Activated CD4-positive, alpha-beta memory T cell treated with anti-CD3 and anti-CD28 coated beads for 36 hours (primary cell): Measurements from ENCODE around the gene HOXA3. TPM values are rescaled to one million over a fixed set of nuclear protein-coding genes. Genes with fewer than 3 reads are reported as not detected.
A peak's percentile ranks its signal among the peaks of the same experiment; 100 is the strongest.

Experiments
- CTCF ChIA-PET: fragments of 350-600 bp; sonication (Branson Sonifier 250); formaldehyde crosslinking; loops from one replicate; lab custom pipeline; 2021; ENCODE audit warnings: antibody characterized with exemption, inconsistent platforms; lab: Charles Lee
- POLR2A ChIA-PET: fragments of 350-600 bp; sonication (Branson Sonifier 250); formaldehyde crosslinking; loops from one replicate; lab custom pipeline; 2021; ENCODE audit warnings: antibody characterized with exemption; lab: Charles Lee
- DNase-seq: peaks from one replicate; pipeline ENCODE4 v3.0.0-alpha.2; 2020
- H3K27ac Mint-ChIP-seq: one replicate; pipeline ENCODE4 v1.8.0; 2021; ENCODE audit warnings: mixed read lengths
- H3K27me3 Mint-ChIP-seq: one replicate; pipeline ENCODE4 v1.8.0; 2021; ENCODE audit warnings: mixed read lengths
- H3K36me3 Mint-ChIP-seq: one replicate; pipeline ENCODE4 v1.8.0; 2021; ENCODE audit warnings: mixed read lengths
- H3K4me1 Mint-ChIP-seq: one replicate; pipeline ENCODE4 v1.8.0; 2021; ENCODE audit warnings: low read depth, mixed read lengths
- H3K4me3 Mint-ChIP-seq: one replicate; pipeline ENCODE4 v1.8.0; 2021; ENCODE audit warnings: mild to moderate bottlenecking, mixed read lengths
- H3K9me3 Mint-ChIP-seq: one replicate; pipeline ENCODE4 v1.8.0; 2021; ENCODE audit warnings: mixed read lengths
- intact Hi-C: fragments of 100-400 bp; cut with micrococcal nuclease; formaldehyde crosslinking; loops from one replicate; pipeline ENCODE4 v1.15.1; 2023
- total RNA-seq, 2 experiments: library from RNA; stranded (reverse); gene quantifications; one replicate each; pipeline ENCODE4 v1.2.3, GENCODE V29; 2021

Gene HOXA3
- total RNA-seq, 2 experiments from 2014 or later, result not detected

DNA sequence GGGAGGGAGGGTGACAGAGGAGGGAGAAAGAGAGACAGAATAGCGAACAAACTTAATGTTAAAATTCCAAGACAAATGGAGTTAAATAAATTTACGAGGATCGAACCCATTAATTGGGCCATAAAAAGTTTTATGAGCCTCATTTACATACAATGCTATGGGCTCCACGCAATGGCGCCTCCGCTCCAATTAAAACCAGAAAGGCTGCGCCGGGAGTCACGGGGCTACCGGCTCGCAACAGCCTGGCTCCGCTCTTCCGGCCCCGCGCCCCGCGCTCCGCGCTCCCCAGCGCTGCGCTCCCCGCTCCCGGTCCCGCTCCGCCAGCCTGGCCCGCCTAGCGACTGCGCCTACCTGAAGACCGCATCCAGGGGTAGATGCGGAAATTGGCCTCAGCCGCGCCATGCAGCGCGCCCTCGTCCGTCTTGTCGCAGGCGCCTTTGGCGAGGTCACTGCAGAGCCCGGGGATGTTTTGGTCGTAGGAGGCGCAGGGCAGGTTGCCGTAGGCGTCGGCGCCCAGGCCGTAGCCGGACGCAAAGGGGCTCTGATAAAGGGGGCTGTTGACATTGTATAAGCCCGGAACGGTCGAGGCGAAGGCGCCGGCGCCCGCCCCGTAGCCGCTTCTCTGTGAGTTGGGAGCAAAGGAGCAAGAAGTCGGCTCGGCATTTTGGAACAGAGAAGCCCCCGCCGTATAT, 3.6 kb upstream of the HOXA3 start:
- H3K9me3 Mint-ChIP-seq, result no peaks in the 10 kb centered on the region
- ChIA-PET POLR2A (no interaction called here), CTCF (interaction anchor here (0.7 to 0.8 kb wide), 2 partner anchors 18 to 474 kb away, joined by 3 read pairs; partner anchors contain the start of gene HOXA10)
- H3K4me1 Mint-ChIP-seq, result peaks cover 50% of the 10 kb centered on the region
- peaks cover 4% of the 10 kb centered on the region for H3K36me3 Mint-ChIP-seq
- no peak for DNase-seq
- peak overlapping the region; percentile 46 for H3K4me3 Mint-ChIP-seq
- peak overlapping the region; percentile 33 for H3K27ac Mint-ChIP-seq
- intact Hi-C loops, result loop anchor here (2.0 to 10.0 kb wide), 2 partner anchors 17 to 861 kb away; partner anchors contain the start of gene SNX10
- H3K27me3 Mint-ChIP-seq, result peaks cover 88% of the 10 kb centered on the region

DNA sequence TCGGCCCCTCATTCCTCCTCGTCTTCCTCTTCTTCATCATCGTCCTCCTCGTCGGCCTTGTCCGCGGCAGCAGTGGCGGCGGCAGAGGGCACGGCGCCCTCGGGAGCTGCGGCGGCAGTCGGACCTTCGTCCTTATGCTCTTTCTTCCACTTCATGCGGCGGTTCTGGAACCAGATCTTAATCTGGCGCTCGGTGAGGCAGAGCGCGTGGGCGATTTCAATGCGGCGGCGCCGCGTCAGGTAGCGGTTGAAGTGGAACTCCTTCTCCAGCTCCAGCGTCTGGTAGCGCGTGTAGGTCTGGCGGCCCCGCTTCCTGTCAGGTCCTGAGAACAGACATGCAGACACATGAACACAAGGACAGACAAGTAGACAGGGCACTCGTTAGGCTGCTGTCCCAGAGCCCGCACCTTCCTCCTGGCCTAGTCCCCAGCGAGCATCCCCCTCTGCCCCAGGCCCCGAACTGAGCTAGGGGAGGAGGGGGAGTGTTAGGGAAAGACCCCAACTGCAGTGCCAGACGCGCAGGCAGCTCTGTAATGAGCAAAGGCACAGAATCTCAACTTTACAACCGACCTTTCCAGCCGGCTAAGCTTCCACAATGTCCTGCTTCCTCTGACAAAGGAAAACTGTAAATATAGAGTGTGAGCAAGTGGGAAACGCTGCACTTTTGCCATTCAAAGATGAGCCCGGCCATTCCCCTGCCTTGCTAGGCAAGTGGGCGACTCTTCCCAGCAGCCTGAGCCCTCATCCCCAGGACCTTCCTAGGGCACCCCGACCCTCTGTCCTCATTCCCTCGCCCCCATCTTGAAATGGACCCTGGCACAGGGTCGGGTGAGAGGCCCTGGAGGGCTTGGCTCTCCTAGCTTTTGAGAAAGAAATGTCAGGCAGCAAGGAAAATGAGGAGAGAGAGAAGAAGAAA, 2.8 kb upstream of the HOXA3 start:
- H3K36me3 Mint-ChIP-seq, result peaks cover 4% of the 10 kb centered on the region
- POLR2A ChIA-PET, result no interaction called here
- H3K27ac Mint-ChIP-seq, result peak overlapping the region; percentile 33
- DNase-seq, result peak; percentile 59
- peak overlapping the region; percentile 43 for H3K4me3 Mint-ChIP-seq
- H3K4me1 Mint-ChIP-seq, result peaks cover 53% of the 10 kb centered on the region
- H3K9me3 Mint-ChIP-seq, result no peaks in the 10 kb centered on the region
- intact Hi-C loops, result loop anchor here (2.0 to 10.0 kb wide), 3 partner anchors 18 to 860 kb away; partner anchors contain the start of genes HOXA11 and SNX10
- CTCF ChIA-PET, result interaction anchor here (2.0 kb wide), 1 partner anchor 473 kb away, joined by 5 read pairs; no protein-coding TSS in a partner anchor
- H3K27me3 Mint-ChIP-seq, result peaks cover 90% of the 10 kb centered on the region

DNA sequence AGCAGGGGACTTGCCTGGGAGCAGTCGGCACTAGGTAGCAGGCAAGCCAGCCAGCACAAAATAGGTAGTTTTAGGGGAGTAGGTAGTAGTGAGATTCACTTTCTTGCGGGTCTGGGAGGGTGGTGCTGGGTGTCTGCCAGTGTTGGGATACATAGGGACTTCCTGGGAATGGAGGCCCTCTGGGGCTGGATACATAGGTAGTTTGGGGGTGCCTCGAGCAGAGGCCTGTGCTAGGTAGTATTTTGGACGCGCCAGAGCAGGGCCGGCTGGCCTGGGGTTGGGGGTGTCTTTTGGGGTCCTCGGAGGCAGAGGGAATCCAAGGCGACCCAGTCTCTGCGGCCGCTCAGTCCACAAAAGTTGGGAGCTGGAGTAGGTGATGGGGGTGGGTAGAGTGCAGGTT, 2.0 kb upstream of the HOXA3 start:
- Mint-ChIP-seq H3K4me1 (peaks cover 53% of the 10 kb centered on the region), H3K27ac (no peak overlapping the region), H3K27me3 (peaks cover 89% of the 10 kb centered on the region), H3K36me3 (peaks cover 4% of the 10 kb centered on the region), H3K9me3 (no peaks in the 10 kb centered on the region), H3K4me3 (peak overlapping the region; percentile 6)
- ChIA-PET POLR2A (no interaction called here), CTCF (interaction anchor here (2.0 kb wide), 1 partner anchor 472 kb away, joined by 5 read pairs; no protein-coding TSS in a partner anchor)
- no peak for DNase-seq
- intact Hi-C loops, result loop anchor here (2.0 to 10.0 kb wide), 3 partner anchors 18 to 860 kb away; partner anchors contain the start of genes HOXA11 and SNX10

DNA sequence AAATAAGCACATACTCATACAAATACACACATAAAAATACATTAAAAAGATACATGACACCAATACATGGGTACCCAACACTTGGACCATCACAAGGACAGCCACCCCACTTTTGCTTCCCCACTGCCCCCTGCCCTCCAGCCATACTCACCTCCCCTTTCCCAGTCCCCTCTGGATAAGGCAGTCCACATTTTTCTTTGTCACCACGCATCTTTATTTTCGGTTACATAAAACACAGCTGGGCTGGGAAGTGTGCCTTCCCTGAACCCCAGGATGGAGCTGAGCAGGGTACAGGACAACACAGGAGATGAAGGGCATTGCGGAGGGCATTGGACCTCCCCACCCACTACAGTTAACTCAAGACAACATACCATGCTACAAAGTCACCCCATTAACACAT, 1.1 kb upstream of the HOXA3 start:
- DNase-seq, result no peak
- CTCF ChIA-PET, result interaction anchor here (0.7 to 2.0 kb wide), 3 partner anchors 26 to 471 kb away, joined by 3 to 5 read pairs (median 4); no protein-coding TSS in a partner anchor
- Mint-ChIP-seq H3K9me3 (no peaks in the 10 kb centered on the region), H3K36me3 (peaks cover 4% of the 10 kb centered on the region), H3K4me1 (peaks cover 50% of the 10 kb centered on the region), H3K27me3 (peaks cover 85% of the 10 kb centered on the region), H3K4me3 (no peak overlapping the region), H3K27ac (no peak overlapping the region)
- POLR2A ChIA-PET, result no interaction called here
- intact Hi-C loops, result loop anchor here (5.0 to 10.0 kb wide), 2 partner anchors 34 to 859 kb away; partner anchors contain the start of genes HOXA11 and SNX10

DNA sequence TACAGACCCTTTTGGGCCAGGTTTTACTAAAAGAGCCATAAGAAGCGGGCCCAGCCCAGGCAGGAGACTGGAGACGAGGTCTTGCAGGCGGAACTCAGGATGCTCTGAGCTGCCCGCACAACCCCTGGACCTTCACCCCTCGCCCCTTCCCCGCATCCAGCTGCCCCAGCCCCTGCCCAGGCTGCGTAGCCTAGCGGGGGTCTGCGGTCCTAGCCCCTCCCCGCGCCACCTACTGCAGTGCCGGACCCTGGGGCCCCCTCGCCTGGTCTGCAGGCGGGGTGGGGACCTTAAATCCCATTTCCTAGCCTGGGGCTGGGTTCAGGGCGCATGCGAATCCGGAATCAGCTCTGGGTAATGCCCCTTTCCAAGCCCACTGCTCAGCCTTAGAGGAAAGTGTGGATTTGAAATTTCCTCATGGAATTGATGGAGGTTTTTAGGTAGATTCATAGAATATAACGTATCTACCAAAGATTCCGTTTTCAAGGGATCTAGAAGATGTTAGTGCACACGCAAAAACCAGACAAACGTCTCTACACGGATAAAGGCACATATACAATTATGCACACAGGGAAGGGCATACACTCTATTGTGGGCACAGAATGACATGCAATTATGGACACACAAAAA, 546 bp upstream of the HOXA3 start:
- intact Hi-C loops, result loop anchor here (5.0 to 10.0 kb wide), 2 partner anchors 34 to 858 kb away; partner anchors contain the start of genes HOXA11 and SNX10

DNA sequence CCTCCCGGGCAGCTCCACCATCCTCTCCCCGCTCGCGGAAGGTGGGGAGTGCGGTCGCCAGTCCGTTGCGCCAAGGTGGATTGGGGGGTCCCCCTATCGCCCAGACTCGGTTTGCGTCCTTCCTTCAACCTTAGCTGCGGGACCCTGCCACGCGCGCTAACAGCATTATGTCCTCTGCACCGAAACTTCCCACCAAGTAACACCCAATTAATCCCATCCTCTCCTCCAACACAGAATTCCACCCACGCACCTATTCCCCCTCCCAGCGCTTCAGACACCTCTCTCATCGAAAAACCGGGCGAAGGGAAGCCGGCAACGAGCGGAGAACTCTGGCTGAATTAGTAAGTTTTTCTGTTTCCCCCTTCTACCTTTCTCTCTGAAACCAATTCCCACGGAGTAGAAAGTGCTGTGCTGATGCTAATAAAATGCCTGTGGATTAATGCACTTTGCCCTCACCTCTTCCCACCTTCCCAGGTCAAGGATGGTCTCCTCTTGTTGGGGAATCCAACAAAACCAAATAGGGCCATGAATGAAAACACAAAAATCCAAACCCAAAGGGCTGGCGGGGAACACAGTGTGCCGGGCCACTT, 947 bp downstream of the HOXA3 start:
- Mint-ChIP-seq H3K4me1 (peaks cover 43% of the 10 kb centered on the region), H3K4me3 (peak overlapping the region; percentile 52), H3K27me3 (peaks cover 85% of the 10 kb centered on the region), H3K36me3 (peaks cover 2% of the 10 kb centered on the region), H3K27ac (no peak overlapping the region), H3K9me3 (no peaks in the 10 kb centered on the region)
- CTCF ChIA-PET, result interaction anchor here (0.9 to 5.2 kb wide), 18 partner anchors 8 to 623 kb away, joined by 3 to 72 read pairs (median 6); partner anchors contain the start of genes HOXA1 and HOXA9
- DNase-seq, result no peak
- POLR2A ChIA-PET, result no interaction called here
- intact Hi-C loops, result loop anchor here (2.0 to 10.0 kb wide), 3 partner anchors 13 to 857 kb away; partner anchors contain the start of genes HOXA11, HOXA9 and SNX10

More for the DNA sequence above, 546 bp upstream of the HOXA3 start:
- no peak for DNase-seq
- H3K27me3 Mint-ChIP-seq, result peaks cover 85% of the 10 kb centered on the region
- peaks cover 4% of the 10 kb centered on the region for H3K36me3 Mint-ChIP-seq
- ChIA-PET POLR2A (no interaction called here), CTCF (interaction anchor here (1.3 to 5.2 kb wide), 2 partner anchors 11 to 43 kb away, joined by 4 to 72 read pairs; partner anchors contain the start of gene HOXA9)
- no peak overlapping the region for H3K27ac Mint-ChIP-seq
- H3K4me3 Mint-ChIP-seq, result no peak overlapping the region
- H3K4me1 Mint-ChIP-seq, result peaks cover 53% of the 10 kb centered on the region
- H3K9me3 Mint-ChIP-seq, result no peaks in the 10 kb centered on the region

DNA sequence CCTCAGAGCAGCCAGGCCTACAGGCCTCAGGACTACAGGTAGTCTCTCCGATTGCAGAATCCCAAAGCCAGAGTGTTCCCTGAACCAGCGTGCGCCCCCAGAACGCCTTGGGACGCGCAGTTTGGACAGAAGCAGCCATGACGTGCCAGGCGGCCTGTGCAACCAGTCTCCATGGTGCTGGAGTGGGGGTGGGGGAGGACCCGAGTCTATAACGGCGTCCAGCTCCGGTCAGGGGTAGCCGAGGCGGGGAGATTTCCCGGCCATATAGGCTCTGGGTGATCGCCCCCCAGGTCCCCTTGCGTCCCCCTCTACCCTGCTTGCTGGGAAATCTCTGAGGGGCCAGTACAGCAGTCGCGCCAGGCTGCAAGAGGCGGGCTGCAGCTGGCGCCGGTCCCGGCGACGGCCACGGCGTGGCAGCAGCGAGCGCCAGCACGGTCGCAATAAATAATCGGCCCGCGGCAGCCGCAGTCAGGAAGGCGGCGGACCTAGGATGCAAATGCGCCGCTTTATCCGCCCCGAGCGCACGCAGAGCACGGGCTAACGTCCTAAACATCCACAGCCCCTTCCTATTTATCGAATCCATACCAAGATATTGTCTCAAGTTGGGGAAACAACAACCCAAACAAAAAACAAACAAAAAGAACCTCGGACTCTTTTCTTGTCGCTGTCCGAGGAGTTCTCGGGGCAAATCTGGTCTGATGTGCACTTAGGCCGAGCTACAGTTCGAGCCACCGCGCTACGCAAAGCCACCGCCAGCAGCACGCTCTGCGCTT, 1.6 kb downstream of the HOXA3 start:
- ChIA-PET CTCF (interaction anchor here (0.6 to 5.2 kb wide), 21 partner anchors 9 to 1894 kb away, joined by 3 to 72 read pairs (median 6); partner anchors contain the start of genes EVX1, HOXA1 and HOXA9), POLR2A (interaction anchor here (1.2 to 2.2 kb wide), 2 partner anchors 52 to 57 kb away, joined by 4 read pairs; no protein-coding TSS in a partner anchor)
- H3K4me3 Mint-ChIP-seq, result peak overlapping the region; percentile 52
- H3K4me1 Mint-ChIP-seq, result peaks cover 38% of the 10 kb centered on the region
- intact Hi-C loops, result loop anchor here (2.0 to 10.0 kb wide), 3 partner anchors 14 to 856 kb away; partner anchors contain the start of genes HOXA11, HOXA9 and SNX10
- H3K27ac Mint-ChIP-seq, result no peak overlapping the region
- H3K27me3 Mint-ChIP-seq, result peaks cover 86% of the 10 kb centered on the region
- no peaks in the 10 kb centered on the region for H3K9me3 Mint-ChIP-seq
- peaks cover 2% of the 10 kb centered on the region for H3K36me3 Mint-ChIP-seq
- peak; percentile 76 for DNase-seq

DNA sequence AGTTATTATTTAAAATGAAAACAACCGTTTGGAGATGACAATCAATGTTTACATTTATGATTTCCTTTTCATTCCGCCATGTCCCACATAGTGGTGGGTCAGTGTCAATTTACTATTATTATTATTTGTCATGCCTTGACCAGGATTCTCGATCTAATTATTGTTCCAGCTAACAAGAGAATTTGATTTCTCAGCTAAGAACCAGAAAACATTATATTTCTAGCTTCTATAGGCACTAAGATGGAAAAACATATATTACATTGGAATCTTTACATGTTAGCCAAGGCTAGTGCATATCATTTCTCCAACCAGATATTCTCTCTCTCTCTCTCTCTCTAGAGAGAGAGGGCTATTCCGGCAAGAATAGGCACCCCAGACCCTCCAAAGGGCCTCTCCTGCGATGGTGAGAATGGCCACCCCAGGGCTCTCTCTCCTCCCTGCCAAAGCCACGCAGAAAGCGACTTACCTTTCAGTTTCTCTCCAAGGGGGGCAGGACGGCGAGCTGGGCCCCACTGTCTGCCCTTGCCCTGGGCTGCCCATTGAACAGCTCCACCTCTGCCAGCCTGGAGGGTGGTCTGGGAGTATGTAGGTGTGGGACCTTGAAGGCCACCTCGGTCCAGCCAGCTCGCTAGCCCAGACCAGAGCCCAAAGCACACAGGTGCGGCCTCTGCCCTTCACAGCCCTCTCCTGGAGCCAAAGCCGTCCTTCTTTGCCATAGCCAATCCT, 2.4 kb downstream of the HOXA3 start:
- DNase-seq, result no peak
- no peak overlapping the region for H3K27ac Mint-ChIP-seq
- POLR2A ChIA-PET, result interaction anchor here (1.2 to 2.2 kb wide), 2 partner anchors 52 to 56 kb away, joined by 4 read pairs; no protein-coding TSS in a partner anchor
- no peaks in the 10 kb centered on the region for H3K9me3 Mint-ChIP-seq
- peaks cover 31% of the 10 kb centered on the region for H3K4me1 Mint-ChIP-seq
- CTCF ChIA-PET, result interaction anchor here (0.6 to 5.2 kb wide), 21 partner anchors 9 to 1894 kb away, joined by 3 to 72 read pairs (median 6); partner anchors contain the start of genes EVX1, HOXA1 and HOXA9
- H3K27me3 Mint-ChIP-seq, result peaks cover 84% of the 10 kb centered on the region
- intact Hi-C loops, result loop anchor here (2.0 to 10.0 kb wide), 3 partner anchors 15 to 855 kb away; partner anchors contain the start of genes HOXA11, HOXA9 and SNX10
- H3K36me3 Mint-ChIP-seq, result peaks cover 2% of the 10 kb centered on the region
- H3K4me3 Mint-ChIP-seq, result no peak overlapping the region

DNA sequence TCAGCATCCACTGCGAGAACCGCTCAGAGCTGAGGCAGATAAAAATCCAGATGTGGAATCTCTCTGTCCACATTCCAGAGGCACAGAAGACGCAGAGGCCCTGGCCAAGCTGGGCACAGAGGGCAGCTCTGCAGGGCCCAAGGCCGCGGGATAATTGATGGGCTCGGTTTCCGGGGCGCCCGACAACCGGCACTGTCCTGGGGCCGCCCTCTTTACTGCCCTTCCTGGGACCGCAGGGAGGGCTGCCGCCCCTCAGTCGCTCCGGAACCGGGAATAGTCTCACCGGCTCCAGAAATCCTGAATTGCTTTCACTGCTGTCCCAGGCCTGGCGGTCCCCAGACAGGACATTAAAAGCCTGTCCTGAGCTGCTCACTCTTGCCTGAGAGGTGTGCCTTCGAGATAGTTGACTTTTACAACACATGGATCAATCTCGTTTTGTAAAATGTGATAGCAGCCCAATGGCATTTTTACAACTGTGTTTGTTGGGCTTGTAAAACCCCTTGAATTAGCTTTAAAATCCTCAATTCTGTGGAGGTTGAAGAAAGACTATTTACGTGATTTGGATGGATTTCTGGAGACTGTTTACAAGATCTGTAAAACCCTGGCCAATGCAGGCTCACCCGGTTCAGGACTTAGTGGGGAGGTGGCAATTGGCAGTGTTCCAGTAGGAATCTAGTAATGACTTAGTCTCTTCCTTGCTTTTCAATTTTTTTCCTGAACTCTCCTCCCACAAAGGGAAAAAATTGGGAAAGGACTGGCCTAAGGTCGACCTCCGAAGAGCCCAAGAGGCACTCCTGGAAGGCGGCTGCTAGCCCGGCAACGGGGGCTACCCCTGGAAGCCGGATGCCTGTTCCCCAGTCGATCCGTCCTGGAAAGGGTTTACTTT, 3.4 kb downstream of the HOXA3 start:
- POLR2A ChIA-PET, result interaction anchor here (0.5 to 2.2 kb wide), 2 partner anchors 51 to 52 kb away, joined by 4 read pairs; no protein-coding TSS in a partner anchor
- H3K27me3 Mint-ChIP-seq, result peaks cover 77% of the 10 kb centered on the region
- CTCF ChIA-PET, result interaction anchor here (0.8 to 5.2 kb wide), 9 partner anchors 15 to 772 kb away, joined by 3 to 72 read pairs (median 7); partner anchors contain the start of genes EVX1 and HOXA9
- no peaks in the 10 kb centered on the region for H3K9me3 Mint-ChIP-seq
- H3K27ac Mint-ChIP-seq, result no peak overlapping the region
- H3K4me1 Mint-ChIP-seq, result peaks cover 24% of the 10 kb centered on the region
- H3K36me3 Mint-ChIP-seq, result no peaks in the 10 kb centered on the region
- DNase-seq, result no peak
- intact Hi-C loops, result no loop called here
- no peak overlapping the region for H3K4me3 Mint-ChIP-seq
